Adrenal gland (tissue), 12 donors: ENCODE measurements around the gene BMERB1. TPM values are rescaled to one million over a fixed set of nuclear protein-coding genes. Genes with fewer than 3 reads are reported as not detected.

Source experiments
- DNase-seq, 7 donors: peaks; one replicate each; pipeline ENCODE4 v3.0.0-alpha.2; 2019 to 2020
- H3K27ac ChIP-seq, 5 donors: fragments of 200-600 bp; sonication (generic) in 4 of 5; 1 replicate in 3 of 5; 2 replicates in 2 of 5; pipeline versions ENCODE4 v1.5.1 to v1.8.0; 2016 to 2020; ENCODE audit warnings: mild to moderate bottlenecking in 1 of 5
- H3K27me3 ChIP-seq: fragments of 200-600 bp; 2 replicates; pipeline ENCODE4 v1.8.0; 2021
- H3K36me3 ChIP-seq, 2 donors: fragments of 200-600 bp; replicated peaks in 1 of 2; 1 replicate in 1 of 2; 2 replicates in 1 of 2; pipeline versions ENCODE4 v1.5.1 to v1.8.0; 2018 to 2022
- H3K4me1 ChIP-seq, 2 donors: fragments of 200-600 bp; replicated peaks in 1 of 2; 1 replicate in 1 of 2; 2 replicates in 1 of 2; pipeline versions ENCODE4 v1.5.1 to v1.8.0; 2018 to 2021
- H3K4me3 ChIP-seq, 4 donors: fragments of 200-600 bp; sonication (generic) in 3 of 4; one replicate each; pipeline ENCODE4 v1.5.1; 2016 to 2018
- H3K9me3 ChIP-seq, 3 donors: fragments of 200-600 bp; sonication (generic) in 1 of 3; replicated peaks in 1 of 3; 1 replicate in 2 of 3; 2 replicates in 1 of 3; pipeline versions ENCODE4 v1.5.1 to v1.8.0; 2016 to 2021
- CTCF ChIP-seq, 6 experiments: fragments of 450-650 bp in 4 of 6; fragments of 200-600 bp in 2 of 6; sonication (generic) in 1 of 6; IDR thresholded peaks; 1 replicate in 5 of 6; 2 replicates in 1 of 6; pipeline versions ENCODE4 v1.5.1 to v1.8.0; 2016 to 2021; ENCODE audit warnings: antibody characterized with exemption in 6 of 6, mild to moderate bottlenecking in 2 of 6, moderate library complexity in 1 of 6
- POLR2A ChIP-seq, 2 donors: fragments of 450-650 bp; IDR thresholded peaks; one replicate each; pipeline ENCODE4 v1.6.1; 2017; ENCODE audit warnings: antibody characterized with exemption in 2 of 2, mild to moderate bottlenecking in 2 of 2, moderate library complexity in 1 of 2
- WGBS, 4 donors: extraction: QIAGEN DNeasy Blood & Tissue Kit in 2 of 4; methylation state at CpG; one replicate each; pipeline versions ENCODE4 v1.1.5 to v1.1.7; 2013 to 2017; 5-methylcytosine and 5-hydroxymethylcytosine counted together
- intact Hi-C, 2 donors: fragments of 100-400 bp; cut with DNase I; formaldehyde crosslinking; loops; one replicate each; pipeline versions ENCODE4 v1.14.1 to v1.15.0; 2022 to 2023
- polyA plus RNA-seq, 3 donors: library from polyadenylated mRNA; stranded (reverse); fragments of 200-250 nt in 2 of 3; fragments of 350-450 nt in 1 of 3; fragmentation: Illumina TruSeq in 1 of 3; extraction: RNeasy Lipid Tissue Mini Kit (QIAGEN cat#74804) in 1 of 3; gene quantifications; one replicate each; pipeline ENCODE4 v1.2.3, GENCODE V29; 2013 to 2014
- total RNA-seq, 9 donors: library from RNA; depleted of rRNA in 4 of 9; stranded (reverse); fragments of >200 nt in 4 of 9; fragments of 120-200 nt in 1 of 9; fragmentation: NEBNext Ultra II Directional in 1 of 9; extraction: Animal tissue kit (Norgen Biotek cat#: 25700) in 1 of 9; gene quantifications; one replicate each; pipeline versions ENCODE4 v1.1.0 to v1.2.4, GENCODE V29; 2013 to 2023
- donor health status: healthy with polysubstance abuse.
- donor health status: Bipolar disorder and iron deficiency.
- donor health status: DM: yes; HTN: yes; CAD: no.
- donor health status: DM: no; HTN: no; CAD: no.
- donor health status: DM: no; HTN: no; CAD: no.
- donor health status: DM: yes; HTN: yes; CAD: no.

Gene BMERB1
- total and polyA plus RNA-seq, 12 donors, result 9.8 to 56.0 (median 18.7) TPM

DNA sequence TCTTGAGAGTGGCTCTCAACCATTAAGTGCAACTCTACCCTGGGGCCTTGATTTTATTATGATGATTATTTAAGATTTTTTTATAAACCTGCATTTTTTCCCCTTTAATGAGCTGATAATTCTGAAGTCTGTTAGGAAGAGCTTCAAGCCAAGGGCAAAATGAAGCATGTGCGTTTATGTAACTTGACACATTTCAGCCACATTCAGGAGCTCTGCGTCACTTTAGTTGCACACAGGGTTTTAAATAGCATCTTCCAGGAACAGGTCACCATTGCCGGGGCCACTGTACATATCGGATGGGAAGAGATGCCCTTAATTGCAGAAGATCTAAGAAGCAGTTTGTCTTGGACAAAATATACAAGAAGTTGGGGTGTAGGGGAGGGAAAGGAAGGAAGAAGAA, 89.6 kb downstream of the BMERB1 start:
- Histone ChIP-seq H3K27ac (no peak overlapping the region), H3K4me1 (peaks cover 0 to 28% of the 10 kb centered on the region in 2 donors), H3K4me3 (no peak overlapping the region), H3K27me3 (no peaks in the 10 kb centered on the region), H3K36me3 (no peaks in the 10 kb centered on the region), H3K9me3 (no peaks in the 10 kb centered on the region)
- 84 to 93% (median 90%) methylated on average over 4 of the region's 4 CpGs for WGBS, 4 donors
- intact Hi-C loops, result no loop called here
- TF ChIP-seq POLR2A (IDR thresholded peaks at IDR 0.05), result no peak
- no peak for TF ChIP-seq CTCF (IDR thresholded peaks at IDR 0.05)
- no peak for DNase-seq

- TF ChIP-seq CTCF (IDR thresholded peaks at IDR 0.05) (no peak), POLR2A (IDR thresholded peaks at IDR 0.05) (no peak)
- 87 to 100% (median 97%) methylated on average over 2 to 5 of the region's 5 CpGs for WGBS, 4 donors
- no peak overlapping the region for H3K27ac ChIP-seq
- peaks cover 0 to 21% of the 10 kb centered on the region in 2 donors for H3K4me1 ChIP-seq
- no peaks in the 10 kb centered on the region for H3K9me3 ChIP-seq
- H3K36me3 ChIP-seq, result no peaks in the 10 kb centered on the region
- intact Hi-C loops, result no loop called here
- DNase-seq, result no peak
- H3K27me3 ChIP-seq, result no peaks in the 10 kb centered on the region
- no peak overlapping the region for H3K4me3 ChIP-seq
Observed at GRCh38 chr16:15524966-15525365, 90.6 kb downstream of the BMERB1 start.

- 93 to 97% (median 96%) methylated on average over 7 of the region's 7 CpGs for WGBS, 4 donors
- H3K9me3 ChIP-seq, result no peaks in the 10 kb centered on the region
- peaks cover 0 to 12% of the 10 kb centered on the region in 2 donors for H3K4me1 ChIP-seq
- no peak overlapping the region for H3K27ac ChIP-seq
- TF ChIP-seq CTCF (IDR thresholded peaks at IDR 0.05) (no peak), POLR2A (IDR thresholded peaks at IDR 0.05) (no peak)
- no peaks in the 10 kb centered on the region for H3K36me3 ChIP-seq
- no peak overlapping the region for H3K4me3 ChIP-seq
- H3K27me3 ChIP-seq, result no peaks in the 10 kb centered on the region
- DNase-seq, result no peak
- intact Hi-C loops, result no loop called here
Observed at GRCh38 chr16:15526097-15526496, 91.7 kb downstream of the BMERB1 start.

DNA sequence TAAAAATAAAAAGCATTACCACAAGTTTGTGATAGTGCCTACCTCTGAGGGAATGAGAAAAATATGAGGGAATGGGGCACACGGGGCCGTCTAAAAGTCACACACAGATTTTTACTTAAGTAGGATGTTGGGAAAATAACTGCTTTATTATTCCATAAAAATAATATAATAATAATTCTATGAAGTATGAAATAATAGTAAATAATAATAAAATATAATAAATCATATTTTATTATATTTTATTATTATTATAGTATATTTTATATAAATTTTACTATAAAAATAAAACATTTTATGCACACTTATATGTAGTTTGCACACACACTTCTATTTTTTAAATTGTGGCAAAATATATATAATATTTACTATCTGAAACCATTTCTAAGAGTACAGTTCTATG, 92.3 kb downstream of the BMERB1 start:
- TF ChIP-seq POLR2A (IDR thresholded peaks at IDR 0.05), result no peak
- TF ChIP-seq CTCF (IDR thresholded peaks at IDR 0.05), result no peak
- Histone ChIP-seq H3K9me3 (no peaks in the 10 kb centered on the region), H3K4me3 (no peak overlapping the region), H3K27me3 (no peaks in the 10 kb centered on the region), H3K27ac (no peak overlapping the region), H3K4me1 (peaks cover 0 to 8% of the 10 kb centered on the region in 2 donors), H3K36me3 (no peaks in the 10 kb centered on the region)
- intact Hi-C loops, result no loop called here
- DNase-seq, result no peak
- 89 to 95% (median 94%) methylated on average over 2 of the region's 2 CpGs for WGBS, 4 donors
